Hepatocyte (in vitro differentiated cells): Measurements from ENCODE around the gene IGF1. TPM values are rescaled to one million over a fixed set of nuclear protein-coding genes. Genes with fewer than 3 reads are reported as not detected.

ENCODE experiments used
- DNase-seq: peaks from one replicate; pipeline ENCODE4 v3.0.0-alpha.2; 2016; ENCODE audit warnings: low spot score
- H2AFZ ChIP-seq: fragments of 200-600 bp; sonication (generic); 2 replicates; pipeline ENCODE4 v1.6.0; 2016; ENCODE audit warnings: antibody characterized with exemption, mild to moderate bottlenecking
- H3K27ac ChIP-seq: fragments of 200-600 bp; sonication (generic); 2 replicates; pipeline ENCODE4 v1.5.1; 2016; ENCODE audit warnings: mild to moderate bottlenecking
- H3K27me3 ChIP-seq: fragments of 200-600 bp; sonication (generic); 2 replicates; pipeline ENCODE4 v1.6.1; 2016
- H3K36me3 ChIP-seq: fragments of 200-600 bp; sonication (generic); replicated peaks from 2 replicates; pipeline ENCODE4 v1.5.1; 2016; ENCODE audit warnings: low read depth; ENCODE audit not compliant: insufficient read depth
- H3K4me1 ChIP-seq: fragments of 200-600 bp; sonication (generic); 2 replicates; pipeline ENCODE4 v1.5.1; 2016; ENCODE audit warnings: mild to moderate bottlenecking, moderate library complexity; ENCODE audit not compliant: insufficient read depth
- H3K4me2 ChIP-seq: fragments of 200-600 bp; sonication (generic); 2 replicates; pipeline ENCODE4 v1.6.0; 2016
- H3K4me3 ChIP-seq: fragments of 200-600 bp; sonication (generic); 2 replicates; pipeline ENCODE4 v1.5.1; 2016; ENCODE audit warnings: mild to moderate bottlenecking
- H3K79me2 ChIP-seq: fragments of 200-600 bp; sonication (generic); 2 replicates; pipeline ENCODE4 v1.6.0; 2017; ENCODE audit warnings: mild to moderate bottlenecking
- H3K9me2 ChIP-seq: fragments of 200-600 bp; sonication (generic); replicated peaks from 2 replicates; pipeline ENCODE4 v1.6.0; 2017; ENCODE audit warnings: mild to moderate bottlenecking; ENCODE audit not compliant: insufficient read depth
- H3K9me3 ChIP-seq: fragments of 200-600 bp; sonication (generic); 2 replicates; pipeline ENCODE4 v1.5.1; 2016; ENCODE audit warnings: low read depth, mild to moderate bottlenecking
- H4K20me1 ChIP-seq: fragments of 200-600 bp; sonication (generic); 2 replicates; pipeline ENCODE4 v1.6.0; 2016; ENCODE audit warnings: mild to moderate bottlenecking; ENCODE audit not compliant: insufficient read depth, poor library complexity, severe bottlenecking
- CTCF ChIP-seq: fragments of 200-600 bp; sonication (generic); IDR thresholded peaks from 2 replicates; pipeline ENCODE4 v1.5.1; 2016; ENCODE audit warnings: antibody characterized with exemption, mild to moderate bottlenecking; ENCODE audit not compliant: poor library complexity
- EZH2 ChIP-seq: fragments of 200-600 bp; sonication (generic); IDR thresholded peaks from 2 replicates; pipeline ENCODE4 v1.6.1; 2016; ENCODE audit warnings: antibody characterized with exemption, mild to moderate bottlenecking, borderline replicate concordance
- EZH2phosphoT487 ChIP-seq: fragments of 200-600 bp; sonication (generic); IDR thresholded peaks from one replicate; pipeline ENCODE4 v1.6.1; 2018; ENCODE audit warnings: antibody characterized with exemption, mild to moderate bottlenecking, low read depth, moderate library complexity; ENCODE audit not compliant: unreplicated experiment, severe bottlenecking
- WGBS: methylation state at CpG from one replicate; pipeline ENCODE4 v1.1.6; 2016; ENCODE audit warnings: low lambda C conversion rate; ENCODE audit errors: missing lambda C conversion rate; 5-methylcytosine and 5-hydroxymethylcytosine counted together
- polyA plus RNA-seq: library from polyadenylated mRNA; unstranded; fragments of >200 nt; fragmentation: Nextera tagmentation; extraction: Ambion mirVana; gene quantifications from 2 replicates; pipeline ENCODE4 v1.2.1, GENCODE V29; 2016
- total RNA-seq: library from RNA; depleted of rRNA; stranded (reverse); fragments of >200 nt; gene quantifications from 2 replicates; pipeline ENCODE4 v1.2.3, GENCODE V29; 2014

Gene IGF1
- total and polyA plus RNA-seq, 2 experiments from 2014 or later, result 10.0 to 12.0 TPM

- no peaks in the 10 kb centered on the region for H3K4me1 ChIP-seq
- no peak for TF ChIP-seq CTCF
- no peak for TF ChIP-seq EZH2
- no peak for TF ChIP-seq EZH2phosphoT487
- no peak overlapping the region for H3K4me3 ChIP-seq
- 86% methylated on average over 2 of the region's 2 CpGs for WGBS
- H3K36me3 ChIP-seq, result no peaks in the 10 kb centered on the region
- H3K27me3 ChIP-seq, result no peaks in the 10 kb centered on the region
- H3K79me2 ChIP-seq, result no peaks in the 10 kb centered on the region
- no peak overlapping the region for H3K4me2 ChIP-seq
- H3K27ac ChIP-seq, result no peak overlapping the region
- no peaks in the 10 kb centered on the region for H3K9me3 ChIP-seq
- H4K20me1 ChIP-seq, result no peaks in the 10 kb centered on the region
- no peaks in the 10 kb centered on the region for H3K9me2 ChIP-seq
- H2AFZ ChIP-seq, result no peak overlapping the region
- peak; percentile 25 for DNase-seq
These were observed 63.3 kb downstream of the IGF1 start for GRCh38 chr12:102417055-102417454.

GRCh38 chr12:102415515-102415914, 64.8 kb downstream of the IGF1 start:
- no peaks in the 10 kb centered on the region for H3K27me3 ChIP-seq
- no peaks in the 10 kb centered on the region for H3K9me2 ChIP-seq
- H3K4me1 ChIP-seq, result no peaks in the 10 kb centered on the region
- H3K9me3 ChIP-seq, result no peaks in the 10 kb centered on the region
- DNase-seq, result no peak
- no peak overlapping the region for H3K4me3 ChIP-seq
- no peak overlapping the region for H3K27ac ChIP-seq
- H4K20me1 ChIP-seq, result no peaks in the 10 kb centered on the region
- no peak for TF ChIP-seq CTCF
- TF ChIP-seq EZH2, result no peak
- TF ChIP-seq EZH2phosphoT487, result no peak
- WGBS, result 92% methylated on average over 1 of the region's 1 CpG
- no peak overlapping the region for H2AFZ ChIP-seq
- H3K4me2 ChIP-seq, result no peak overlapping the region
- H3K79me2 ChIP-seq, result no peaks in the 10 kb centered on the region
- H3K36me3 ChIP-seq, result no peaks in the 10 kb centered on the region

GRCh38 chr12:102413396-102413795, 67.0 kb downstream of the IGF1 start:
- no peak for TF ChIP-seq EZH2phosphoT487
- no peak for TF ChIP-seq EZH2
- TF ChIP-seq CTCF, result no peak
- Histone ChIP-seq H3K9me2 (no peaks in the 10 kb centered on the region), H3K27ac (no peak overlapping the region), H3K9me3 (no peaks in the 10 kb centered on the region), H3K4me1 (no peaks in the 10 kb centered on the region), H4K20me1 (no peaks in the 10 kb centered on the region), H3K27me3 (no peaks in the 10 kb centered on the region), H2AFZ (no peak overlapping the region), H3K79me2 (no peaks in the 10 kb centered on the region), H3K4me2 (no peak overlapping the region), H3K36me3 (no peaks in the 10 kb centered on the region), H3K4me3 (no peak overlapping the region)
- DNase-seq, result no peak
- whole genome bisulfite sequencing, result 78% methylated on average over 5 of the region's 5 CpGs

- Histone ChIP-seq H3K27ac (no peak overlapping the region), H3K79me2 (no peaks in the 10 kb centered on the region), H3K4me3 (no peak overlapping the region), H3K4me2 (no peak overlapping the region), H3K36me3 (no peaks in the 10 kb centered on the region), H3K4me1 (peaks cover 7% of the 10 kb centered on the region), H3K27me3 (no peaks in the 10 kb centered on the region), H2AFZ (no peak overlapping the region), H4K20me1 (no peaks in the 10 kb centered on the region), H3K9me2 (no peaks in the 10 kb centered on the region), H3K9me3 (no peaks in the 10 kb centered on the region)
- TF ChIP-seq EZH2, result no peak
- no peak for TF ChIP-seq CTCF
- TF ChIP-seq EZH2phosphoT487, result no peak
- no peak for DNase-seq
These were observed 69.9 kb downstream of the IGF1 start for GRCh38 chr12:102410511-102410910.
